Heart right ventricle (tissue), 16 donors: Measurements from ENCODE around the gene PTDSS2. TPM values are rescaled to one million over a fixed set of nuclear protein-coding genes. Genes with fewer than 3 reads are reported as not detected.

Experiments used
- ATAC-seq, 8 donors: fragments of 200-7000 bp; cut with Tn5 transposase; one replicate each; pipeline ENCODE4 v1.9.1; 2020; ENCODE audit warnings: mild to moderate bottlenecking in 8 of 8, moderate library complexity in 8 of 8, moderate number of reproducible peaks in 1 of 8
- DNase-seq, 2 donors: peaks; one replicate each; pipeline ENCODE4 v3.0.0-alpha.2; 2020
- H3K27ac ChIP-seq, 10 donors: fragments of 200-600 bp; sonication (generic) in 2 of 10; one replicate each; pipeline versions ENCODE4 v1.5.0 to v1.8.0; 2020 to 2022; ENCODE audit warnings: mild to moderate bottlenecking in 3 of 10
- H3K27me3 ChIP-seq, 7 donors: fragments of 200-600 bp; one replicate each; pipeline ENCODE4 v1.8.0; 2021 to 2022; ENCODE audit warnings: mild to moderate bottlenecking in 2 of 7
- H3K36me3 ChIP-seq, 9 donors: fragments of 200-600 bp; sonication (generic) in 1 of 9; one replicate each; pipeline versions ENCODE4 v1.5.0 to v1.8.0; 2020 to 2022; ENCODE audit warnings: mild to moderate bottlenecking in 2 of 9
- H3K4me1 ChIP-seq, 9 donors: fragments of 200-600 bp; sonication (generic) in 1 of 9; one replicate each; pipeline versions ENCODE4 v1.5.0 to v1.8.0; 2020 to 2022; ENCODE audit warnings: mild to moderate bottlenecking in 4 of 9
- H3K4me3 ChIP-seq, 10 donors: fragments of 200-600 bp; sonication (generic) in 2 of 10; one replicate each; pipeline versions ENCODE4 v1.5.0 to v1.8.0; 2020 to 2022; ENCODE audit warnings: mild to moderate bottlenecking in 7 of 10, moderate library complexity in 2 of 10
- H3K9me3 ChIP-seq, 11 donors: fragments of 200-600 bp in 10 of 11; sonication (generic) in 2 of 11; one replicate each; pipeline versions ENCODE4 v1.5.0 to v1.8.0; 2013 to 2022; ENCODE audit warnings: mild to moderate bottlenecking in 2 of 11, control low read depth in 1 of 11, moderate library complexity in 1 of 11
- CTCF ChIP-seq, 9 donors: fragments of 200-600 bp; sonication (generic) in 2 of 9; IDR thresholded peaks; one replicate each; pipeline versions ENCODE4 v1.5.0 to v1.8.0; 2021 to 2022; ENCODE audit warnings: antibody characterized with exemption in 9 of 9, mild to moderate bottlenecking in 5 of 9, moderate library complexity in 1 of 9
- WGBS, 2 donors: extraction: QIAGEN DNeasy Blood & Tissue Kit; methylation state at CpG; one replicate each; pipeline ENCODE4 v1.1.7; 2013; ENCODE audit warnings: inconsistent platforms in 1 of 2; 5-methylcytosine and 5-hydroxymethylcytosine counted together
- intact Hi-C, 10 donors: fragments of 100-400 bp; cut with DNase I; formaldehyde crosslinking; loops; one replicate each; pipeline versions ENCODE4 v1.11.1 to v1.14.2; 2022
- polyA plus RNA-seq, 2 donors: library from polyadenylated mRNA; stranded (reverse); fragments of 200-250 nt; gene quantifications; one replicate each; pipeline ENCODE4 v1.2.3, GENCODE V29; 2013
- total RNA-seq, 10 donors: library from RNA; stranded (reverse); fragmentation: NEBNext Ultra II Directional in 3 of 10; extraction: Animal tissue kit (Norgen Biotek cat#: 25700) in 3 of 10; gene quantifications; one replicate each; pipeline versions ENCODE4 v1.2.1 to v1.2.4, GENCODE V29; 2021 to 2023
- donor health status: Arrhythmogenic right ventricular cardiomyopathy.
- donor health status: ischemic (EF 13 %, LVEDD 7.1; RV severe dilation, severe dysfunction).
- donor health status: healthy with polysubstance abuse.
- donor health status: DM: no; HTN: yes; CAD: no.
- donor health status: DM: no; HTN: no; CAD: no.
- donor health status: ischemic (EF 25% LVEDD 6.9; RV normal size, moderate dysfunction).
- donor health status: ischemic (EF 25% LVEDD 5.7; RV mildly dilated, moderate dysfunction).
- donor health status: healthy.
- donor health status: DM: yes; HTN: yes; CAD: no.
- donor health status: Ischemic cardiomyopathy.
- donor health status: ischemic (EF 35%, LVEDD 5.7; RV mildly dilated, moderate dysfunction).
- donor health status: nonischemic (EF 11% LVEDD 7.7; RV severe dilation, severe dysfunction).
- donor health status: DM: yes; HTN: yes; CAD: no.
- donor health status: PGD.
- donor health status: ischemic (EF 29% LVEDD 5.4; RV normal size, mild dysfunction).
- donor health status: nonischemic (EF 23%, LVEDD 6.1; RV moderate dilation, normal function).

The PTDSS2 gene
- total and polyA plus RNA-seq, 12 donors = 16.7 to 55.5 (median 26.3) TPM

- WGBS, 2 donors = 92% methylated on average over 39 of the region's 39 CpGs
- peak in 1 of 9 donors; percentile 22 for TF ChIP-seq CTCF (IDR thresholded peaks at IDR 0.05)
- Histone ChIP-seq H3K36me3 (no peaks in the 10 kb centered on the region), H3K27me3 (no peaks in the 10 kb centered on the region), H3K9me3 (peaks cover 0 to 14% (median 0%) of the 10 kb centered on the region in 11 donors), H3K27ac (no peak overlapping the region), H3K4me1 (peaks cover 0 to 11% (median 5%) of the 10 kb centered on the region in 9 donors), H3K4me3 (no peak overlapping the region)
- intact Hi-C loops = no loop called here
- DNase-seq (peak in 1 of 2 donors; percentile 14), ATAC-seq (no peak)
Measured at GRCh38 chr11:520428-521176, 70.5 kb downstream of the PTDSS2 start.

DNA sequence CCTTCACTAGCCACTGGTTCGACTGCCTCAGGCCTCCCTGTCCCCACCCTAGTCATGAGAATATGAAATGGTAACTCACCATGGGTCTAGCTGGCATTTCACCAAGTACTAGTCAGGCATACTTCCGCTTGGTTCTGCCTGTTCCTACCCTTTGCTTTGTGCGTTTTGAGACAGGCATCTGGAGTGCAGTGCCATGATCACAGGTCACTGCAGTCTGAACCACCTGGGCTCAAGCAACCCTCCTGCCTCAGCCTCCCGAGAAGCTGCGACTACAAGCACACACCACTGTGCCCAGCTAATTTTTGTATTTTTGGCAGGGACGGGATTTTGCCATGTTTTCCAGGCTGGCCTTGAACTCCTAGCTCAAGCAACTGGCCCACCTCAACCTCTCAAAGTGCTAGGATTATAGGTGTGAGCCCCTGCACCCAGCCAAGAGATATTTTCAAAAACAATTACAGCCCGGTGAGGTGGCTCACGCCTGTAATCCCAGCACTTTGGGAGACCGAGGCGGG lies 71.2 kb downstream of the PTDSS2 start:
- peaks cover 0 to 11% (median 5%) of the 10 kb centered on the region in 9 donors for H3K4me1 ChIP-seq
- no peak overlapping the region for H3K27ac ChIP-seq
- ATAC-seq (no peak), DNase-seq (no peak)
- no peak overlapping the region for H3K4me3 ChIP-seq
- 86 to 87% methylated on average over 10 of the region's 10 CpGs for WGBS, 2 donors
- peaks cover 0 to 9% (median 0%) of the 10 kb centered on the region in 11 donors for H3K9me3 ChIP-seq
- no peaks in the 10 kb centered on the region for H3K36me3 ChIP-seq
- TF ChIP-seq CTCF (IDR thresholded peaks at IDR 0.05) = no peak
- no peaks in the 10 kb centered on the region for H3K27me3 ChIP-seq
- intact Hi-C loops = no loop called here

DNA sequence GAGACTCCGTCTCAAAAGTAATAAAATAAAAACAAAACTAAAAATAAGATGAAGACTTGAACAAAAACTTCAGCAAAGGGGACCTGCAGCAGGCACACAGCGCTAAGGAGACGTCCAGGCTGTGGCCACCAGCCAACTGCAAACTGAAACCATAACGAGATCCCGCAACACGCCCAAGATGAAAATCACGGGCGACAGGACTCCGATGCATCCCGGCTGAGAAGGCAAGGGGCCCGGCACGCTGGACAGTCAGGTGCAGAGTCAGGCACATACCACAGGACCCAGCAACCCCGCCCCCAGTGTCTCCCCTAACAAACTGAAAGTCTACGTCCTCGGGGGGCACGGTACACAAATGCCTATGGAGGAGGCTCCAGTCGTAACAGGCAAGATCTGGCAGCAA lies 76.1 kb downstream of the PTDSS2 start:
- 78 to 82% methylated on average over 17 of the region's 17 CpGs for WGBS, 2 donors
- Histone ChIP-seq H3K4me3 (no peak overlapping the region), H3K9me3 (no peaks in the 10 kb centered on the region), H3K27ac (no peak overlapping the region), H3K36me3 (peaks cover 0 to 10% (median 0%) of the 10 kb centered on the region in 9 donors), H3K4me1 (no peaks in the 10 kb centered on the region), H3K27me3 (no peaks in the 10 kb centered on the region)
- TF ChIP-seq CTCF (IDR thresholded peaks at IDR 0.05) = no peak
- DNase-seq = no peak
- ATAC-seq = no peak
- intact Hi-C loops = no loop called here

DNA sequence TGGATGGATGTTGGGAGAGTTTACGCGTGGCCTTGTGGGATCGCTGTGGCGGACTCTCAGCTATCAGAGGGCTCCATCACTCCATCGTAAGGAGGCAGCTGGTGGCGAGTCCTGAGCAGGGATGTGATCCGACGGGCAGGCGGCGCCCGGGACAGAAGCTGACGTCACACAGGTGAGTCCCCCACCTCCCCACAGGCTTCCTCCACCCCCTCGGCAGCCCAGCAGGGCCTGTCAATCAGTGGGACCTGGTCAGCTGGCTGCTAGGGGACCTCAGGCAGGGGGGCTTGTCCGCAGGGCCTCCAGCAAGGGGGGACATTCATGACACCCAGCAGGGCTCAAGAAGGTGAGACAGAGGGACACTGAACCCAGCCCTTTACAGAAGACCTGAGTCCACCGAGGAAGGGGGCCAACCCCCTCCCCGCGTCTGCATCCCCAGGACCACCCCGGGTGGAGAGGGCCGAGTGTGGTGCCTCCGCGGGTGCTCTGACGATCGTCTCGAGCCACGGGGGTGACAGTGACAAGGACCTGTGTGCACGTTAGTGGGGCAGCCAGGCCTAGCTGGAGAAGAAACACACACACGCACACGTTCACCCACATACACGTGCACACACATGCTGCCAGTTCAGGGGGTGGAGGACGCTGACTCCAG lies 78.2 kb downstream of the PTDSS2 start:
- peaks cover 0 to 31% (median 14%) of the 10 kb centered on the region in 9 donors for H3K36me3 ChIP-seq
- TF ChIP-seq CTCF (IDR thresholded peaks at IDR 0.05) = no peak
- WGBS, 2 donors = 79 to 81% methylated on average over 30 of the region's 30 CpGs
- intact Hi-C loops = no loop called here
- H3K27ac ChIP-seq = no peak overlapping the region
- H3K4me1 ChIP-seq = peaks cover 0 to 15% (median 8%) of the 10 kb centered on the region in 9 donors
- no peak for DNase-seq
- H3K4me3 ChIP-seq = no peak overlapping the region
- H3K27me3 ChIP-seq = no peaks in the 10 kb centered on the region
- no peaks in the 10 kb centered on the region for H3K9me3 ChIP-seq
- ATAC-seq = peak in 1 of 8 donors; percentile 2
